WTC11 (cell line): ENCODE results near the gene LAMC3. TPM values are rescaled to one million over a fixed set of nuclear protein-coding genes. Genes with fewer than 3 reads are reported as not detected.
A peak's percentile ranks its signal among the peaks of the same experiment; 100 is the strongest.

ENCODE experiments used
- ATAC-seq: fragments of 200-7000 bp; cut with Tn5 transposase; 2 replicates; pipeline ENCODE4 v1.10.0; 2021; ENCODE audit warnings: mild to moderate bottlenecking, moderate library complexity
- CTCF ChIA-PET: fragments of 300-600 bp; sonication (Branson Sonifier 250); formaldehyde crosslinking; loops from one replicate; lab custom pipeline; 2021; ENCODE audit warnings: antibody characterized with exemption; lab: Charles Lee
- POLR2A ChIA-PET: fragments of 350-600 bp; sonication (Branson Sonifier 250); formaldehyde crosslinking; loops from one replicate; lab custom pipeline; 2021; ENCODE audit warnings: antibody characterized with exemption; lab: Charles Lee
- DNase-seq: peaks from one replicate; pipeline ENCODE4 v3.0.0; 2021; ENCODE audit warnings: low spot score
- H3K27ac Mint-ChIP-seq: 2 replicates; pipeline ENCODE4 v1.8.0; 2021; ENCODE audit warnings: mixed read lengths
- H3K27me3 Mint-ChIP-seq: 2 replicates; pipeline ENCODE4 v1.8.0; 2021; ENCODE audit warnings: low read depth, mild to moderate bottlenecking, moderate library complexity, mixed read lengths
- H3K36me3 Mint-ChIP-seq: 2 replicates; pipeline ENCODE4 v1.8.0; 2021; ENCODE audit warnings: mixed read lengths
- H3K4me1 Mint-ChIP-seq: 2 replicates; pipeline ENCODE4 v1.8.0; 2022; ENCODE audit warnings: mixed read lengths
- H3K4me3 Mint-ChIP-seq: 2 replicates; pipeline ENCODE4 v1.8.0; 2021; ENCODE audit warnings: mild to moderate bottlenecking, moderate library complexity, mixed read lengths
- H3K9me3 Mint-ChIP-seq: 2 replicates; pipeline ENCODE4 v1.8.0; 2021; ENCODE audit warnings: mixed read lengths
- CDX4 ChIP-seq: fragments of 250-450 bp; sonication (Bioruptor Pico); IDR thresholded peaks from 2 replicates; pipeline ENCODE4 v1.9.0; 2021; ENCODE audit warnings: moderate library complexity, mild to moderate bottlenecking, inconsistent platforms, borderline replicate concordance
- CREB1 ChIP-seq: sonication (generic); formaldehyde crosslinking; IDR thresholded peaks from 2 replicates; pipeline ENCODE4 v1.8.0; 2023; ENCODE audit warnings: mild to moderate bottlenecking, missing genetic modification reagents
- FOXP4 ChIP-seq: sonication (generic); formaldehyde crosslinking; IDR thresholded peaks from 2 replicates; pipeline ENCODE4 v1.8.0; 2022; ENCODE audit warnings: mild to moderate bottlenecking, missing genetic modification reagents
- HMGXB4 ChIP-seq: sonication (generic); formaldehyde crosslinking; IDR thresholded peaks from 2 replicates; pipeline ENCODE4 v1.8.1; 2023; ENCODE audit warnings: mild to moderate bottlenecking, moderate library complexity, missing genetic modification reagents
- NFATC4 ChIP-seq: fragments of 250-450 bp; sonication (Bioruptor Pico); IDR thresholded peaks from 2 replicates; pipeline ENCODE4 v1.9.0; 2021; ENCODE audit warnings: mild to moderate bottlenecking
- NFE2L1 ChIP-seq: sonication (generic); formaldehyde crosslinking; IDR thresholded peaks from 2 replicates; pipeline ENCODE4 v1.8.1; 2023; ENCODE audit warnings: missing genetic modification reagents
- NR1H2 ChIP-seq: sonication (generic); formaldehyde crosslinking; IDR thresholded peaks from 2 replicates; pipeline ENCODE4 v1.9.0; 2021; ENCODE audit warnings: mild to moderate bottlenecking, moderate library complexity, missing genetic modification reagents
- TEAD4 ChIP-seq: sonication (generic); formaldehyde crosslinking; IDR thresholded peaks from 2 replicates; pipeline ENCODE4 v1.8.0; 2022; ENCODE audit warnings: mild to moderate bottlenecking, missing genetic modification reagents
- ZNF121 ChIP-seq: sonication (generic); formaldehyde crosslinking; IDR thresholded peaks from 2 replicates; pipeline ENCODE4 v1.8.0; 2023; ENCODE audit warnings: missing genetic modification reagents
- ZNF423 ChIP-seq: fragments of 250-450 bp; sonication (Bioruptor Pico); IDR thresholded peaks from 2 replicates; pipeline ENCODE4 v2.1.2; 2022; ENCODE audit warnings: mild to moderate bottlenecking, moderate library complexity
- total RNA-seq: library from RNA; stranded (reverse); gene quantifications from 3 replicates; pipeline ENCODE4 v1.2.3, GENCODE V29; 2021
- TF ChIP-seq, protein P1 (sequence below): sonication (generic); formaldehyde crosslinking; IDR thresholded peaks from 2 replicates; pipeline ENCODE4 v1.8.1; 2022; ENCODE audit warnings: mild to moderate bottlenecking, moderate library complexity, missing genetic modification reagents
- TF ChIP-seq, protein P2 (sequence below): fragments of 250-450 bp; sonication (Bioruptor Pico); IDR thresholded peaks from 2 replicates; pipeline ENCODE4 v2.1.2; 2022; ENCODE audit warnings: mild to moderate bottlenecking, moderate library complexity
- TF ChIP-seq, protein P3 (sequence below): sonication (generic); formaldehyde crosslinking; IDR thresholded peaks from 2 replicates; pipeline ENCODE4 v1.8.0; 2022; ENCODE audit warnings: mild to moderate bottlenecking, missing genetic modification reagents

Gene LAMC3
- total RNA-seq, 1 experiment from 2014 or later = 50.9 TPM

DNA sequence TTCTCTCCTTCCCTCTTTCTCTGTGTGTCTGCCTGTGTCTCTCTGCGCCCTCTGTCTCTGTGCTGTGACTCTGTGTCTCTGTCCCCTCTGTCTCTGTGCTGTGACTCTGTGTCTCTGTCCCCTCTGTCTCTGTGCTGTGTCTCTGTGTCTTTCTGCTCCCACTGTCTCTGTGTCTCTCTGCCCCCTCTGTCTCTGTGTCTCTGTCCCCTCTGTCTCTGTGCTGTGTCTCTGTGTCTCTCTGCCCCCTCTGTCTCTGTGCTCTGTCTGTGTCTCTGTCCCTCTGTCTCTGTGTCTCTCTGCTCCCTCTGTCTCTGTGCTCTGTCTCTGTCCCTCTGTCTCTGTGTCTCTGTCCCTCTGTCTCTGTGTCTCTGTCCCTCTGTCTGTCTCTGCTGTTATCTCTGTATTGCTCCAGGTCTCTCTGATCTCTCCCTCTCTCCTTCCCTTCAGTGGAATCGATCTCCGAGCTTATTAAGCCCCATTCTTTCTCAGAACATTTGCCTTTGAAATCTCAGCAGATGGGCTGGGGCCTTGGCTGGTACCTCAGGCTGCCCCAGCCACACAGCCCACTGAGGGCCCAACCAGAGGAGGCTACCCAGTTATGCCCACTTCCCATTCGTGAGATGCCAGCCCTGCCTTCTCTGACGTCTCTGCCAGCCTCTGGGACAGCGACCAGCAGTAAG lies 36.6 kb upstream of the LAMC3 start:
- H3K4me1 Mint-ChIP-seq = 0 out of 2 replicates have a peak, but pooled peaks cover 4% of the 10 kb centered on the region
- ATAC-seq = no peak
- H3K4me3 Mint-ChIP-seq = no peak overlapping the region
- 0 out of 2 replicates have a peak, but pooled peaks cover 2% of the 10 kb centered on the region for H3K27me3 Mint-ChIP-seq
- H3K27ac Mint-ChIP-seq = peak overlapping the region; percentile 23; the same call in 1 of the 2 replicates
- H3K36me3 Mint-ChIP-seq = no peaks in the 10 kb centered on the region
- no peaks in the 10 kb centered on the region for H3K9me3 Mint-ChIP-seq
- CTCF ChIA-PET = interaction anchor here (1.0 to 4.4 kb wide), 9 partner anchors 10 to 271 kb away, joined by 3 to 31 read pairs (median 4); no protein-coding TSS in a partner anchor
- no peak for DNase-seq
- no peak for TF ChIP-seq CREB1
- TF ChIP-seq NR1H2 (CRISPR knock-in tag) = no peak
- TF ChIP-seq, protein P1, sequence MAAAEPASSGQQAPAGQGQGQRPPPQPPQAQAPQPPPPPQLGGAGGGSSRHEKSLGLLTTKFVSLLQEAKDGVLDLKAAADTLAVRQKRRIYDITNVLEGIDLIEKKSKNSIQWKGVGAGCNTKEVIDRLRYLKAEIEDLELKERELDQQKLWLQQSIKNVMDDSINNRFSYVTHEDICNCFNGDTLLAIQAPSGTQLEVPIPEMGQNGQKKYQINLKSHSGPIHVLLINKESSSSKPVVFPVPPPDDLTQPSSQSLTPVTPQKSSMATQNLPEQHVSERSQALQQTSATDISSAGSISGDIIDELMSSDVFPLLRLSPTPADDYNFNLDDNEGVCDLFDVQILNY (CRISPR knock-in tag) = no peak
- TF ChIP-seq HMGXB4 (CRISPR knock-in tag) = no peak
- no peak for TF ChIP-seq ZNF423 (CRISPR knock-in tag)
- TF ChIP-seq FOXP4 (CRISPR knock-in tag) = no peak
- no peak for TF ChIP-seq NFATC4
- TF ChIP-seq, all 79 proteins: peak for 0
- POLR2A ChIA-PET = no interaction called here

DNA sequence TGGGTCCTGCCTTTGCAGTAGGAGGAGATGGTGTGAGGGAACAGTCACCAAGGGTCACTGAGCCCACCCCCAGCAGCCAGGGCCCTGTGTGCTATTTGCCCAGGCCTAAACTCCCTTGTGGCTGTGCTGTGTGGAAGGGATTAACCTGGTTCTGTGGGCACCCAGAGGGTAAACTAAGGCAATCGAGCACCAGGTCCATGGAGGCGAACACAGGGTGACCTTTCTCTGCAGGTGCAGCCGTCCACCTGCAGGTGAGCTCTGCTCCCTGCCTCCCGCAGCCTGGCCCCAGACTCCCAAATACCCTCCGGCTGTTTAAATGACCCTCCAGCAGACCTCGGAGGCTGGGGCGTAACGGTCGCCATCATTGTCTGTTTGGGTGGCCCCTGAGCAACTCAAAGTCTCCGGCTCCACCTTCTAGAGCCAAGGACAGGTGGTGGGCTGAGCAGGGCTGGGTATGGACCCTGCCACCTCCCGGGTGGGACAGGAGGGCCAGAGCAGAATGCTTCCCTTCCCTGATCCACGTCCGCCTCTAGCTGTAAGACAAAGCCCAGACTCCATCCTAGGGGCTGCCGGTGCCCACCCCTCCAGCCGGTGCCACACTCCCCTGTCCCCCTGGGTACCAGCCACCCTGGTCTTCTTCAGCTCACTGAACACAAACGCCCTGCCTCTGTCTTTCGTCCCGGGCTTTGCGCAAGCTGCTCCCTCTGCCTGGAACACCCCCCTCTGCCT lies 35.9 kb upstream of the LAMC3 start:
- Mint-ChIP-seq H3K9me3 (no peaks in the 10 kb centered on the region), H3K27ac (no peak overlapping the region), H3K36me3 (no peaks in the 10 kb centered on the region), H3K4me1 (0 out of 2 replicates have a peak, but pooled peaks cover 4% of the 10 kb centered on the region), H3K4me3 (no peak overlapping the region), H3K27me3 (0 out of 2 replicates have a peak, but pooled peaks cover 2% of the 10 kb centered on the region)
- TF ChIP-seq, protein P1 (CRISPR knock-in tag) = no peak
- ATAC-seq (no peak), DNase-seq (no peak)
- POLR2A ChIA-PET = interaction anchor here (0.7 kb wide), 1 partner anchor 374 kb away, joined by 3 read pairs; no protein-coding TSS in a partner anchor
- CTCF ChIA-PET = interaction anchor here (0.5 to 4.4 kb wide), 14 partner anchors 8 to 272 kb away, joined by 3 to 31 read pairs (median 4); partner anchors contain the start of gene FIBCD1

DNA sequence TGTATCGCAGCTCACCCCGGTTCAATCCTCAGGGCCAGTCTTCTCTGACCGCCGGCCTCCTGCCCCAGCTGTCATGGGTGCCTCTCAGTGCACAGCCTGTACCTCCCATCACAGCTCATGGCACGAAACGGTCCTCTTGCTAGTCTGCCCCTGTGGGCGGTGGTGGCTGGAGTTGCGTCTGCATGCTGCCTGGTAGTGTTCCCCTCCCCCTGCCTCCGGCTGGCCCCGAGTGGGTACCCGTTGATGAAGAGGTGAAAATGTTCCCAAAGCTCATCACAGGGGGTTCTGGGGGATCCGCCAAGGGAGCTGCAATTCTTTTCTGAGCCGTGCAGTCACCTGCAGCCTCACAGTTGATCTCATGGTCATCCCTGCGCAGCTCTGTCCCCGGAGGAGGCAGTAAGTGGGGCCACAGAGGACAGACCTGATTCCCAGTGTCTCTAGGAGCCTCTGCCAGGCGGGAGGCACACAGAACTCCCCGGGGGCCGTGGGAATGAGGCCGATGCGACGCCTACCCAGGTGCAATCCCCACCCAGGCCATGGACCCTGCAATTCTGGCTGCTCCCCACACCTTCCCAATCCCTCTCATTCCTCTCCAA lies 35.2 kb upstream of the LAMC3 start:
- ChIA-PET CTCF (interaction anchor here (0.5 to 4.4 kb wide), 15 partner anchors 9 to 272 kb away, joined by 3 to 31 read pairs (median 4); partner anchors contain the start of gene FIBCD1), POLR2A (interaction anchor here (0.5 to 0.7 kb wide), 2 partner anchors 108 to 374 kb away, joined by 3 to 7 read pairs; no protein-coding TSS in a partner anchor)
- Mint-ChIP-seq H3K27me3 (0 out of 2 replicates have a peak, but pooled peaks cover 2% of the 10 kb centered on the region), H3K4me3 (no peak overlapping the region), H3K27ac (no peak overlapping the region), H3K4me1 (0 out of 2 replicates have a peak, but pooled peaks cover 4% of the 10 kb centered on the region), H3K9me3 (no peaks in the 10 kb centered on the region), H3K36me3 (no peaks in the 10 kb centered on the region)
- no peak for ATAC-seq
- DNase-seq = no peak
- TF ChIP-seq HMGXB4 (CRISPR knock-in tag) (no peak), ZNF121 (no peak), NFE2L1 (CRISPR knock-in tag) (no peak), CDX4 (CRISPR knock-in tag) (no peak), TEAD4 (CRISPR knock-in tag) (no peak)
- TF ChIP-seq, protein P2, sequence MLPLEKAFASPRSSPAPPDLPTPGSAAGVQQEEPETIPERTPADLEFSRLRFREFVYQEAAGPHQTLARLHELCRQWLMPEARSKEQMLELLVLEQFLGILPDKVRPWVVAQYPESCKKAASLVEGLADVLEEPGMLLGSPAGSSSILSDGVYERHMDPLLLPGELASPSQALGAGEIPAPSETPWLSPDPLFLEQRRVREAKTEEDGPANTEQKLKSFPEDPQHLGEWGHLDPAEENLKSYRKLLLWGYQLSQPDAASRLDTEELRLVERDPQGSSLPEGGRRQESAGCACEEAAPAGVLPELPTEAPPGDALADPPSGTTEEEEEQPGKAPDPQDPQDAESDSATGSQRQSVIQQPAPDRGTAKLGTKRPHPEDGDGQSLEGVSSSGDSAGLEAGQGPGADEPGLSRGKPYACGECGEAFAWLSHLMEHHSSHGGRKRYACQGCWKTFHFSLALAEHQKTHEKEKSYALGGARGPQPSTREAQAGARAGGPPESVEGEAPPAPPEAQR = no peak
- TF ChIP-seq, protein P3, sequence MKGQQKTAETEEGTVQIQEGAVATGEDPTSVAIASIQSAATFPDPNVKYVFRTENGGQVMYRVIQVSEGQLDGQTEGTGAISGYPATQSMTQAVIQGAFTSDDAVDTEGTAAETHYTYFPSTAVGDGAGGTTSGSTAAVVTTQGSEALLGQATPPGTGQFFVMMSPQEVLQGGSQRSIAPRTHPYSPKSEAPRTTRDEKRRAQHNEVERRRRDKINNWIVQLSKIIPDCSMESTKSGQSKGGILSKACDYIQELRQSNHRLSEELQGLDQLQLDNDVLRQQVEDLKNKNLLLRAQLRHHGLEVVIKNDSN (CRISPR knock-in tag) = no peak
